HG03558 (cell line): ENCODE results near the gene SF3B5.
"Not testable (repeated sequence)": the region's sequence is repeated elsewhere in the genome, so short reads cannot be mapped to it uniquely, and the experiment has no call there.

Experiments used
- ATAC-seq: cut with Tn5 transposase; IDR thresholded peaks from one replicate; pipeline ENCODE4 v1.9.1; 2021; ENCODE audit warnings: moderate number of reproducible peaks; ENCODE audit not compliant: unreplicated experiment; ENCODE audit errors: extremely low read depth

The SF3B5 gene

DNA sequence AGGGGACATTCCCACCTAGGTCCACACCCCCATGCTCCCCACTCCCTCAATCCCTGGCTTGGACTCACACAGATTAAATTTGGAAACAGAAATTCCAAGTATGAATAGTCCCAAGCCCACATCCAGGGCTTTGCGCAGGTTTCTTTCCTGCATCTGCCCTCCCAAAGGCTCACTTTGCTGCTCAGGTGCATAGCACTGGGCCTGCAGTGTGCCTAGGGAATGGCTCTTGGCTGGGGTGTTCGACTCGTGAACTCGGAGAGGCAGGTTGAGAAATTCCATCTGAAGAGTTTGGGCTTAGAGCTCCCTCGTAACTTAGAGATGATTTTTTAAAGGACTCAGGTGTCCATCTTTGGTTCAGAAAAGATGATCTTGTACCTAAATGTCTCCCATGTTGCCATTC, 14.8 kb upstream of the SF3B5 start:
- no peak for ATAC-seq

DNA sequence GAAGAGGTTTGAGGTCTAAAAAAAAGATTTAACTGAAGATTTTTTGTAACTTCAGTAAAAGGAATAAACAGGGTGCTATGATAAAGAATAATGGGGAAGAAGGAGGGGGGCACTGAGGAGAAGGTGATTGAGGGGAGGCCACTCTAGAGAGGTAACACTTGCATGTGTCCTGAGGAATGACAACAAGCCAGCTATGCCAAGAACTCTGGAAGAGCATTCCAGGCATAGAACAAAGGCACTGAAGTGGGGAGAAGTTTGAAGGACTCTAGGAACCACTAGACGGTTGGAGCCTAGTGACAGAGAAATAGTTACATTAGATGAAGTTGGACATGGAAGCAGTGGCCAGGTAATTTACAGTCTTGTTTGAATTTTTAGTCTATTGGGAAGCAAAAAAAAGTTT, 10.8 kb upstream of the SF3B5 start:
- ATAC-seq, result no peak

DNA sequence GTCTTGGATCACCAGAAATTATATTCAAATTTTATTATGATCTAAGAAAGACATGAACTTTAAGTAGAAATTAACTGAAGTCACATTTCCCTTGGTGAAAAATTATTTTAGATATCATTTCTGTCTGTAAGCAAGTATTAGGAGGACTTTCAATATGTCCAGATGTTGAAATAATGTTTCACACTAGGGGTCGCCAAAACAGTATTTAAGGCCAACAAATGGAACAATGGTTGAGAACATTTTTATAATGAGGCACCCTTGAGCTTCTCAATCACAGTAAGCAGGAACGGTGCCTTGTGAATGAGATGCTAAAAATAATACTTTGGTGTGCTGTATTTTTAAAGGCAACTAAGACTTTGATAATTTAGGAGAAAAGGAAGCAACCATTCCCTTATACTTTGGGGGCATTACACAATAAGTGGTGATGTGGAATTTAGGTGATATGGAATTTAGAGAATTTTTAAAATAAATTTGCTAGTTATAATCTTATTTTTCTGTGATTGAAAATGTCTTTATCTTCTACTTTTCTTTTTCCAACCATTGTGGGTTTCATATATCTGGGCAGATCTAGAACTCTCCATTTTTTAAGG, 9.6 kb upstream of the SF3B5 start:
- ATAC-seq, result no peak

DNA sequence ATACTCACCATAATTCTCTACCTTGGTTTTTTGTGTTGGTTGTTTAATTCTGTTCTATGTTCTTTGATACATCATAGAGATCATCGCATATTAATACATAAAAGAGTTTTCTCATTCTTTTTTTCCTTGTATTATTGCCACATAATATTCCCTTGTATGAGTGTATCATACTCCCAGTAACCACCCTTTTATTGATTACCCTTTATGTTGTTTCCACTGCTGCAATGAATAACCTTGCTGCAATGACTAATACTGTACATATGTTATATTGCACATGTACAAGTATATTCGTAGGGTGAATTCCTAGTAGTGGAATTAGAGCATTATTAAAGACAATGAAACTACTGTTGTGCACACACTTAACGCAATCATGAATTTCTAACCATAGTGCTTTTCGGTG, 9.1 kb upstream of the SF3B5 start:
- ATAC-seq, result no peak

DNA sequence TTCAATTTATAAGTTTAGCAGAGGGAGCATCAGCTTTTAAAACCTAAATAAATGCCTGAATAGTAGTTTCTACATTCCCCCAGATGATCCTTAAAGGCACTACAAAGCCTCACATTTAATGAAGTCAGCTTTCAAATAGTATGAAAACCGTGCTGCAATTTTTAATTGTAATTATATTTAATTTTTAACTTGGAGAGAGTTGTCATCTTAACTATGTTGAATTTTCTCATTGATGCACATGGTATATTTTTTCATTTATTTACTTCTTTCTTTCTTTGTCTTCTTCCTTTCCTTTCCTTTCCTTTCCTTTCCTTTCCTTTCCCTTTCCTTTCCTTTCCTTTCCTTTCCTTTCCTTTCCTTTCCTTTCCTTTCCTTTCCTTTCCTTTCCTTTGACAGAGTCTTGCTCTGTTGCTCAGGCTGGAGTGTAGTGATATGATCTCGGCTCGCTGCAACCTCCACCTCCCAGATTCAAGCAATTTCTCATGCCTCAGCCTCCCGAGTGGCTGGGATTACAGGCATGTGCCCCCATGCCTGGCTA, 7.7 kb upstream of the SF3B5 start:
- no peak for ATAC-seq

DNA sequence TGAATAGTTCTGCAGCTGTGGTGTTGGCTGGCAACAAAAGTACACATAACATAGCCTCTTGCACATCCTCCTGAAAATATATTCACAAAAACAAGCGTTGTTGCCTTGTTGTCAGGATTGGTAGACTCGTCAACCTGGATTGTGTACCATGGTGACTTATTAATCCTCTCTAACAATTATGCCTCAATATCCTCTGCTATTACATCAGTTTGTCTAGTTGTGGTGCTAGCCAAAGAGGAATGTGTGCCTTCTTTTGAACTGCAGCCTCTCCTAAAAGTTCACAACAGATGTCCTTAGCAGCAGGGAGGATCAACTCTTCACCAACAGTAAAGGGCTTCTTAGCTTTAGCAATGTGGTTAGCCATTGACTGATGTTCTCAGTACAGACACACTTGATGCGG, 3.6 kb upstream of the SF3B5 start:
- ATAC-seq, result no peak

DNA sequence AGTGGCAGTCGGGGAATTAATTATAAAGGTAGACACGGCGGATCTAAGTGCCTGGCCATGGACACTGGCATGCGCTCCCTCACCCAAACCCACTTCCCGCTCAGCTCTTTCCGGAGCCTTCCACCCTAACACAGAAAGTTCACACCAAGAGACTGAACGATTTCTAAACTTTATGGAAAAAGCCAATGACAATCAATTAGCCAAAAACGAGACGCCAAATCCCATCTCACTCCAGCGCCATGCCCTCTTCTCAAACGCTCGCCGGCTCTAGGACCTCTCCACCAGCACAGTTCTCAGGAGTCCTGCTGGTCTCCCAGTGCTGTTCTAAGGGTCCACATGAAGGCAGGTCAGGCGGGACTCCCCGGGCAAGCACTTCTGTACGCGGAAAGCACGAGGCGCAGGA, 641 bp downstream of the SF3B5 start:
- no peak for ATAC-seq

DNA sequence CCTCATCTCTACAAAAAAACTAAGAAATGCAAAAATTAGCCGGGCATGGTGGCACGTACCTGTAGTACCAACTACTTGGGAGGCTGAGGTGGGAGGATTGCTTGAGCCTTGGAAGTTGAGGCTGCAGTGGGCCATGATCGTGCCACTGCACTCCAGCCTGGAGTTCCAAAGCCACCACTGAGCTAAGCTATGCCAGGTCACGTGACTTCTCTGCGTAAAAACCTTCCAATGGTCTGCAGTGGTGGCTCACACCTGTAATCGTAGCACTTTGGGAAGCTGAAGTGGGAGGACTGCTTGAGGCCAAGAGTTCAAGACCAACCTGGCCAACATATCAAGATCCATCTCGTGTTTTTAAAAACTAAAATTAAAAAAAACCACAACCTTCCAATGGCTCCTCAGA, 1.7 kb downstream of the SF3B5 start:
- no peak for ATAC-seq

DNA sequence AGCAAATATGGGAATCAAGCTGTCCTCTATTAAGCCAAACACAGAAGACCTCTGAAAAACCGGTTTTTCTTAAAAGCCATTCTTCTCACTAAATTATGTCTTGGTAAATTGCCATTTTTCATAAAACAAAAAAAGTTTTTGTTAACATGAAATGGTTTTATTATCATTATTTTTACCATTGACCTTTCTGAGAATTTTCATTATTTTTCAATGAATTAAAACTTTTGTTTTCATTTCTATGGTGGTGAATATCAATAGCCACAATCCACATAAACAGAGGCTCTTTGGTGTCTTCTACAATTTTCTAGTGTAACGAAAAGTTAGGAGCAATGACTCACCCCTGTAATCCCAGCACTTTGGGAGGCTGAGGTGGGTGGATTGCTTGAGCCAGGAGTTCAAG, 2.1 kb downstream of the SF3B5 start:
- no peak for ATAC-seq

DNA sequence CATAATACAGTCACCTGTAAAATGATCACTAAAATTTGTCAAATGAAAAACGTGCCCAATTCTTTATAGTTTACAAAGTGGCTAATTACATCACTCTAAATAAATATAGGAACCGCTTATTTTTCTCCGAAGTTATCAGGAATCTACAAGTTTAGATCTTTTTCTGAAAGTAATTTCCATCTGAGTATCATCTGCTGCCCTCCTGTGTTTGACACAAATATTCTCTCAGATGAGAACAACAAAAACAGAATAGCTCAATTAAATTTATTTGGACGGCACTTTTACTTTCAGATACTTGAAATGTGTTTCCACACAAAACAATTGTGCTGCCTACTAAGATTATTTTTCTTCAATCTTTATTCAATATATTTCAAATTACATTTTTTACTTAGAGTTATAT, 5.0 kb downstream of the SF3B5 start:
- no peak for ATAC-seq

DNA sequence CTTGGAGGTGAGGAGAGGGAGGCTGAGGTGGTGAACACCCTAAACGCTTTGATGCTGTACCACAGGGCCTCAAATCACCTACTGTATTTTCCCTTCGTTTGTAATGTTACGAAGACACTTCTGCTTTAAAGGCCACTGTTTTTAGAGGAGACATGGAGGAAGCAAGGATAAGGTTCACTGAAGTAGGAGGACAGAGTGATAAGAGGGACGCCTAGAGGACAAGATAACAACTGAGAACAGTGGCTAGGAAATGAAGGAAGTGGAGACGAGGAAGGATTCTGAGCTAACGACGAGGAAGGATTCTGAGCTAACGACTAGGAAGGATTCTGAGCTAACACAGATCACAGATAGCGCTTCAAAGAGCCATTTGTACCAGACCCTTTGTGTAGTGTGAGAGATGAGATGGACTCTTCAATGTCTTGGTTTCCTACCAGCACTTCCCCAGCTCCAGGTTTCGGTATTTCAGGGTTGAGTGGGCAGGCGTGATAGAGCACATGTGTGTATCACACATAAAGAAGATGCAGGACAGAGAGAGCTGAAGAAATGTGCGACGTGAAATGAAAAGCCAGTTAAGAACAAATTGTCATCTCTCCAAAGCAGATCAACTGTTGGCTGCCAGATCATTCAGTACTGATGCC, 7.5 kb downstream of the SF3B5 start:
- peak; percentile 60 for ATAC-seq

DNA sequence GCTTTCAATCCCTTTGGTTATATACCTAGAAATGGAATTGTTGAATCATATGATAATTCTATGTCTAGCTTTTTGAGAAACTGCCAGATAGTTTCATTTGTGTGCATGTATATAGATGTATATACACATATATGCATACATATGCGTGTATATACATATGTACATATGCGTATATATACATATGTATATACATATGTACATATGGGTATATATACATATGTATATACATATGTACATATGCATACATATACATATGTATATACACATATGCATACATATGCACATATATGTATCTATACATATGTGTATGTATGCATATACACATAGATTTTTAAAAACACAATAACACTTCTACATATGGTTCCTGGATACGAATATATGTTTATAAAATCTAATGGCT, 8.4 kb downstream of the SF3B5 start:
- ATAC-seq, result no peak

DNA sequence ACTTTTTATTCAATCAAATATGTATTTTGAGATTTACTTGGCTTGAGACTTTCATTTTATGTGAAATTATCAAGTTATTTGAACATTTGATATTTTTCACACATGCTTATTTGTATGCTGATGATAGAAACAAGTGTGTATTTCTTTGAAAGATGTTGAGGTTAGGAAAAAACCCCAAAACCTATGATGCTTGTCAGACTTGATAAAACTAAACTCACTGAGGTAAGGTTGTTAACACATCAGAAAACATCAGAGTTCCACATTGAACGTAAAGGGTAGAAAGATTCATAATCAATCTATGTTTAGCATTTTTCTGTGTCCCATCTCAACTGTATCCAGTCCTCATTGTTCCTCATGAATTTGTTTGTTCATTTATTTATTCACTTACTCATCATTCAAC, 12.2 kb downstream of the SF3B5 start:
- ATAC-seq, result no peak

DNA sequence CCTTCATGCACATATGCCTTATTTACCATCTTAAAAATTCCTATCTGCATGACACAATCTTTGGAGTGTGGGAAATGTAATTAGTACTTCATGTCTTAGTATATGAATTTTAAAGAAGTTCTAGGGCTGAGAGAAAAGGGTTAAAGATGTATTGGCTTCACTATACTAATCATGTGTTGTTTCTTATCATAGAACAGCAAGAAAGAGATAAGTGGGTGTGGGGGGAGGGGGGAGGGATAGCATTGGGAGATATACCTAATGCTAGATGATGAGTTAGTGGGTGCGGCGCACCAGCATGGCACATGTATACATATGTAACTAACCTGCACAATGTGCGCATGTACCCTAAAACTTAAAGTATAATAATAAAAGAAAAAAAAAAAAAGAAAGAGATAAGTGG, 13.0 kb downstream of the SF3B5 start:
- not testable (repeated sequence) for ATAC-seq

DNA sequence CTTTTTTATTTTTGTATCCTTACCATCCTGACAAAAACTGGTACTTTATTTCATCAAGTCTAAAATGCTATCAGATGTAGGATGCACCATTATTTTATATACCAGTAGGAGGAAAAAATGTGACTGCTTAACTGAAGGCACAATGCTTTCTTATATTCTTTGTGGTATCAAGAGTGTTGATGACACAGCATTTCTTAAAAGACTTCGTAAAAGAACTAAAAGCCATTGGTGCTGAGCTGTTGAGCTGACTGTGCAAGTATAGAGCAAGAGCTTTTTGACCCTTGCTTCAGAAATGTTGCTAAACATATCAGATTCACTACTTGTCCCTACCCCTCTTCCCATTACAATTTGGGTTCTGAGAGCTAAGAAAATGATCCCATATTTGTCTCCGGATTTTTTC, 17.5 kb downstream of the SF3B5 start:
- ATAC-seq, result no peak

DNA sequence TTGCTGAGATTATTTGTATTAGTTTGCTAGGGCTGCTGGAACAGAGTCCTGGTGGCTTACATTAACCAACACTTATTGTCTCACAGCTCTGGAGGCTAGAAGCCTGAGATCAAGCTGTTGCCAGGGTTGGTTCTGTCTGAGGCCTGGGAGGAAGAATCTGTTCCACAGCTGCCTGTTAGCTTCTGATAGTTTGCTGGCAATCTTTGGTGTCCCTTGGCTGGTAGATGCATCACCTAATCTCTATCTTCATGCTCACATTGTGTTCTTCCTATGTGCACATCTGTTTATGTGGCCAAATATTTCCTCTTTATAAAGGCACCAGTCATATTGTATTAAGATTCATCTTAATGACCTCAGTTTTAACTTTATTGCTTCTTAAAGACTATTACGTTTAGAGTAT, 19.5 kb downstream of the SF3B5 start:
- ATAC-seq, result no peak

DNA sequence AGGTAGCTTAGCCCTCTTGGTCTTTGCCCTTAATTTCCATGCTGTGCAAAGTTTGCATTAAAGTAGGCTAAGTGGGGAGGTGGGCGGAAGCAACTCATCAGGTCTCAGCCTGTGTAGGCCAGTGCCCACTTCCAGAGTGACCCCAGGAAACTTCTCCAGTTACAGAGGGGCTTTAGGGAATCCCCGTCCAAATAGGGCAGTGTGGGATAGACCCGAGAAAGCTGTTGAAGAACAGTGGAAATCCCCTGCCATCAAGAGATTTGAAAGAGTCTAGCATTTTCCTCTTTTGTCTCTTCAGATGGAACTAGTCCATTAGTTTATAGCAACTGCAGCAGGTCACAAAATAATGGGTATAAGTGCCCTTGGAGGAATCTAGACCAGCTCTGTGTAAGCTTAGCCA, 20.2 kb downstream of the SF3B5 start:
- ATAC-seq, result no peak

DNA sequence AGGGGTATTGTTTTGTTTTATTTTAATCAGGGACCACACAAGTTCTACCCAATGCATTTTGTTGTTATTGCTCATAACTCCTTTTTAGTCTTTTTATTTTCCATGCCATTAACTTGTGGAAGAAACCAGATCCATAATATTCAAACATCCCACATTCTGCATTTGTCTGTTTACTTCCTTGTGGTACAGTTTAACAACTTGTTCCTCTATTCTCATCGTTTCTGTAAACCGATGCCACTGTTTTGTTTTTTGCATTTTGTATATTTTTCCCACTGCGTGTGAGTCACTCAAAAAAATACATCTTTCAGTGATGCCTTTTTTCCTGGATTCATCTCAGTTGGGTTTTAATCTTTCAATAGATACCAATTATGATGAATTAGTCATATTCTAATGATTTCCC, 22.3 kb downstream of the SF3B5 start:
- no peak for ATAC-seq

DNA sequence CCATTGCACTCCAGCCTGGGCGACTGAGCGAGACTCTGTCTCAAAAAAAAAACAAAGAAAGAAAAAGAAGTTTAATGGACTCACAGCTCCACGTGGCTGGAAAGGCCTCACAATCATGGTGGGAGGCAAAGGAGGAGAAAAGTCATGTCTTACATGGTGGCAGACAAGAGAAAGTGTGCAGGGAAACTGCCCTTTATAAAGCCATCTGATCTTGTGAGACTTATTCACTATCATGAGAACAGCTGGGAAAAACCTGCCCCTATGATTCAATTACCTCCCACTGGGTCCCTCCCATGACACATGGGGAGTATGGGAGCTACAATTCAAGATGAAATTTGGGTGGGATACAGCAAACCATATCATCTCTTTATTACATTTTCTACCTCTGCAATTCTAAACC, 25.9 kb downstream of the SF3B5 start:
- ATAC-seq, result no peak

DNA sequence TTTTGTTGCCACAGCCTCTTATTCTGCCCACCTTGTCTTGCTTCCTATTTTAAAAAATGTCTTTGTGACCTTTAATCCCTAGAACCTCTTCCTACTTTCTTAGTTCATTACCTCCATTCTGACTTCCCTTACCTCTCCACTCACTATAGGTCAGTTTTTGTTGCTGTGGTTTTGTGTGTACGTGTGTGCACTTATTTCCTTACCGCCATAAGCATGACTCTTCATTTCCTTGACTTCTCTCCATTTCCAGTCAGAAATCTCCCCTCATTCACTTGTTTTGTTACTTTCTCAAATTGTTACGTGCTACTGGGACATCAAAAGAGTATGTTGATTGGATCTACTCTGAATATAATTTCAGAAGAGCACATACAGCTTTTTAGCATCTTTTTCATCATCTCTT, 26.6 kb downstream of the SF3B5 start:
- no peak for ATAC-seq

DNA sequence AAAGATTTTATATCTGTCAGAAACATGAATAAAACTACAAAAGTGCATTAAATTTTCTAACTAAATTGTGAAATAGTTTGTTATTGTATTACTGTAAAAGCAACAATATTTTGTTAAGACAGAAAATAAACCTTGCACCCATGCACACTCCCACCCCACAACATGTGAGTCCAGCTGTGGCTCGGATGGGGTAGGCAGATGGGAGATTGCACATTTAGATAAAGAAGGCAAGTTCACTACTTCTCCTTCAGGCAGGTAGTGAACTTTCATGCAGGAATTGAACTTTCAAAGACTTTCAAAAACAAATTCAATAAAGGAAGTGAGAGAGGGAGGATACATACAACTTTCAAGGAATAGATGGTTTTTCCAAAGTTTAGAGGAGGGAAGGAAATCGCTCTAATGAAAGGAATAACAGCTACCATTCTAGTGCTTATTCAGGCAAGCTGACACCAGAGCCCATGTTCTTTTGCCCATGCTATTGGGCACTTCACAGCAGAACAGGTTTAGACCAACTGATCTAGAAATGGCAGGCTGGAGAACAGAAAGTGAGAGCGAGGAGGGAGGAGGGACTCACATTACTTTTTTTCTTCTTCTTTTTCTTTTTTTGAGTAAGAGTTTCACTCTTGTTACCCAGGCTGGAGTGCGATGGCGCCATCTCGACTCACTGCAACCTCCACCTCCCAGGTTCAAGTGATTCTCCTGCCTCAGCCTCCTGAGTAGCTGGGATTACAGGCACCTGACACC, 28.5 kb downstream of the SF3B5 start:
- ATAC-seq, result peak; percentile 36

DNA sequence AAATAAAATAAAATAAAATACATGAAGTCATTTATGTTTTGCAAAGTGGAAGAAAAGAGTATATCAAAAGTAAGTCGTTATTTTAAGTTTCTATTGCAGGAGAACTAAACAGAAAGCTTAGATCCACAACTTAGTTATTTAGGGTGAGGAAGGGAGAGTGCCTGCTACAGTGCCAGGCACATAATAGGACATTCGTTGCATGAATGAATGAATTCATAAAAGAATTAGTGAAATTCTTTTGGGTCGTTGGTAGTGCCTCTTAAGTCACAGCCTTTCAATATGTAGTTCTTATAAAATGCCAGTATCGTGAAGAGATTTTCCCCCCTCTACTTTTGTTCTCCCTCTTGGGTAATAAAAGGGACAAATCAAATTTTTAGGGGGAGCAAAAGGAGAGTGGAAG, 29.1 kb downstream of the SF3B5 start:
- no peak for ATAC-seq
